Measurements from ENCODE around the gene GPR146.

The GPR146 gene

GRCh38 chr7:1076184-1077072 lies 32.1 kb downstream of the GPR146 start:
- DNase-seq (ENCODE audit: low read depth, low spot score), result no peak

- DNase-seq (ENCODE audit: low read depth, low spot score), result no peak
Measured at GRCh38 chr7:1078519-1078918, 34.2 kb downstream of the GPR146 start.

- DNase-seq (ENCODE audit: low read depth, low spot score), result no peak
Measured at GRCh38 chr7:1078985-1079384, 34.6 kb downstream of the GPR146 start.

GRCh38 chr7:1079546-1079945 lies 35.2 kb downstream of the GPR146 start:
- DNase-seq (ENCODE audit: low read depth, low spot score), result no peak

GRCh38 chr7:1080252-1080920 lies 36.0 kb downstream of the GPR146 start:
- no peak for DNase-seq (ENCODE audit: low read depth, low spot score)

GRCh38 chr7:1080921-1081255 lies 36.5 kb downstream of the GPR146 start:
- no peak for DNase-seq (ENCODE audit: low read depth, low spot score)

- DNase-seq (ENCODE audit: low read depth, low spot score), result no peak
Measured at GRCh38 chr7:1081336-1081735, 37.0 kb downstream of the GPR146 start.

GRCh38 chr7:1081931-1082401 lies 37.6 kb downstream of the GPR146 start:
- DNase-seq (ENCODE audit: low read depth, low spot score), result no peak

GRCh38 chr7:1083729-1084657 lies 39.6 kb downstream of the GPR146 start:
- no peak for DNase-seq (ENCODE audit: low read depth, low spot score)

- no peak for DNase-seq (ENCODE audit: low read depth, low spot score)
Measured at GRCh38 chr7:1085266-1085665, 40.9 kb downstream of the GPR146 start.

GRCh38 chr7:1085910-1086421 lies 41.6 kb downstream of the GPR146 start:
- no peak for DNase-seq (ENCODE audit: low read depth, low spot score)

GRCh38 chr7:1086588-1087464 lies 42.5 kb downstream of the GPR146 start:
- no peak for DNase-seq (ENCODE audit: low read depth, low spot score)

- DNase-seq (ENCODE audit: low read depth, low spot score), result no peak
Measured at GRCh38 chr7:1087465-1087814, 43.1 kb downstream of the GPR146 start.

- DNase-seq (ENCODE audit: low read depth, low spot score), result no peak
Measured at GRCh38 chr7:1087952-1088920, 43.9 kb downstream of the GPR146 start, which contains the start of gene GPER1. Gene GPER1 (plus strand): TSS chr7:1088113. CDS start chr7:1091729, 3,616 bp downstream.

- DNase-seq (ENCODE audit: low read depth, low spot score), result no peak
Measured at GRCh38 chr7:1090236-1090635, 45.9 kb downstream of the GPR146 start.

GRCh38 chr7:1090686-1091643 lies 46.6 kb downstream of the GPR146 start:
- DNase-seq (ENCODE audit: low read depth, low spot score), result no peak

GRCh38 chr7:1091644-1092027 lies 47.3 kb downstream of the GPR146 start:
- no peak for DNase-seq (ENCODE audit: low read depth, low spot score)

- no peak for DNase-seq (ENCODE audit: low read depth, low spot score)
Measured at GRCh38 chr7:1092161-1092632, 47.9 kb downstream of the GPR146 start.

Data from smooth muscle cell of the brain vasculature (primary cell).